Neuronal stem cell (in vitro differentiated cells): ENCODE measurements around the gene TSHZ2.

Source experiments
- DNase-seq: peaks from one replicate; pipeline ENCODE4 v3.0.0-alpha.2; 2013; ENCODE audit warnings: low spot score
- H2AFZ ChIP-seq: one replicate; pipeline ENCODE4 v1.6.1; 2013; ENCODE audit warnings: mild to moderate bottlenecking, low read length, inconsistent platforms
- H2AK5ac ChIP-seq: 2 replicates; pipeline ENCODE4 v1.6.1; 2013; ENCODE audit warnings: low read depth, mild to moderate bottlenecking, inconsistent platforms, low read length, moderate library complexity, mixed read lengths
- H2BK120ac ChIP-seq: 2 replicates; pipeline ENCODE4 v1.6.1; 2013; ENCODE audit warnings: low read depth, mild to moderate bottlenecking, inconsistent platforms, low read length, moderate library complexity, mixed read lengths
- H2BK12ac ChIP-seq: one replicate; pipeline ENCODE4 v1.6.1; 2013; ENCODE audit warnings: low read length, inconsistent platforms
- H2BK15ac ChIP-seq: 2 replicates; pipeline ENCODE4 v1.6.1; 2013; ENCODE audit warnings: mild to moderate bottlenecking, low read length, inconsistent platforms, mixed read lengths
- H2BK5ac ChIP-seq: one replicate; pipeline ENCODE4 v1.6.1; 2013; ENCODE audit warnings: inconsistent platforms, mild to moderate bottlenecking, low read length, moderate library complexity
- H3K14ac ChIP-seq: one replicate; pipeline ENCODE4 v1.6.1; 2013; ENCODE audit warnings: low read length, inconsistent platforms
- H3K18ac ChIP-seq: 2 replicates; pipeline ENCODE4 v1.6.1; 2013; ENCODE audit warnings: low read length, inconsistent platforms
- H3K23ac ChIP-seq: 2 replicates; pipeline ENCODE4 v1.6.1; 2013; ENCODE audit warnings: low read depth, mild to moderate bottlenecking, mixed read lengths, low read length, inconsistent platforms; ENCODE audit not compliant: poor library complexity
- H3K27ac ChIP-seq: replicated peaks from 3 replicates; pipeline ENCODE4 v1.5.1; 2013; ENCODE audit warnings: low read length, inconsistent platforms
- H3K27me3 ChIP-seq, 3 experiments: 2 replicates each; pipeline ENCODE4 v1.6.1; 2013; ENCODE audit warnings: low read length in 3 of 3, mild to moderate bottlenecking in 2 of 3, inconsistent platforms in 1 of 3, low read depth in 1 of 3, mixed read lengths in 1 of 3, moderate library complexity in 1 of 3; ENCODE audit not compliant: control insufficient read depth in 3 of 3, insufficient read depth in 3 of 3
- H3K36me3 ChIP-seq, 2 donors: replicated peaks in 1 of 2; 2 replicates each; pipeline ENCODE4 v1.6.1; 2013; ENCODE audit warnings: low read length in 2 of 2; ENCODE audit not compliant: control insufficient read depth in 2 of 2, insufficient read depth in 2 of 2
- H3K4ac ChIP-seq: 2 replicates; pipeline ENCODE4 v1.6.1; 2013; ENCODE audit warnings: inconsistent platforms, mild to moderate bottlenecking, low read length, moderate library complexity
- H3K4me1 ChIP-seq, 2 donors: 1 replicate in 1 of 2; 2 replicates in 1 of 2; pipeline ENCODE4 v1.6.1; 2013; ENCODE audit warnings: low read length in 2 of 2, low read depth in 1 of 2; ENCODE audit not compliant: control insufficient read depth in 2 of 2, insufficient read depth in 1 of 2
- H3K4me2 ChIP-seq: one replicate; pipeline ENCODE4 v1.6.1; 2013; ENCODE audit warnings: mild to moderate bottlenecking, low read length, inconsistent platforms; ENCODE audit not compliant: insufficient read depth, poor library complexity, severe bottlenecking
- H3K4me3 ChIP-seq, 2 donors: 2 replicates each; pipeline ENCODE4 v1.5.1; 2013; ENCODE audit warnings: low read length in 2 of 2, mild to moderate bottlenecking in 2 of 2, inconsistent platforms in 1 of 2, moderate library complexity in 1 of 2
- H3K79me1 ChIP-seq: one replicate; pipeline ENCODE4 v1.6.1; 2013; ENCODE audit warnings: low read depth, mild to moderate bottlenecking, inconsistent platforms, low read length, moderate library complexity
- H3K9ac ChIP-seq: one replicate; pipeline ENCODE4 v1.6.1; 2013; ENCODE audit warnings: mild to moderate bottlenecking, low read depth, low read length, inconsistent platforms; ENCODE audit not compliant: poor library complexity
- H3K9me3 ChIP-seq, 2 donors: replicated peaks in 1 of 2; 2 replicates each; pipeline versions ENCODE3 to v1.6.1; 2013; ENCODE audit warnings: low read length in 2 of 2, mild to moderate bottlenecking in 2 of 2, inconsistent platforms in 1 of 2, low read depth in 1 of 2, mixed read lengths in 1 of 2, moderate library complexity in 1 of 2; ENCODE audit not compliant: control insufficient read depth in 2 of 2, insufficient read depth in 1 of 2
- H4K8ac ChIP-seq: one replicate; pipeline ENCODE4 v1.6.1; 2013; ENCODE audit warnings: low read depth, mild to moderate bottlenecking, inconsistent platforms, low read length, moderate library complexity
- H4K91ac ChIP-seq: one replicate; pipeline ENCODE4 v1.6.1; 2013; ENCODE audit warnings: low read length, low read depth, mild to moderate bottlenecking, inconsistent platforms; ENCODE audit not compliant: poor library complexity
- WGBS, 2 donors: extraction: QIAGEN DNeasy Blood & Tissue Kit; methylation state at CpG; one replicate each; pipeline ENCODE4 v1.1.7; 2013; ENCODE audit warnings: missing lambda C conversion rate in 2 of 2, mixed read lengths in 1 of 2; ENCODE audit not compliant: insufficient read length in 2 of 2, insufficient replicate concordance in 1 of 2; ENCODE audit errors: extremely low coverage in 2 of 2; 5-methylcytosine and 5-hydroxymethylcytosine counted together

The TSHZ2 gene

GRCh38 chr20:52945268-52945667 is 26.9 kb upstream of the TSHZ2 start:
- Histone ChIP-seq H3K18ac (no peak overlapping the region), H2AK5ac (no peak overlapping the region), H2BK5ac (no peak overlapping the region), H3K79me1 (no peaks in the 10 kb centered on the region), H3K4me1 (no peaks in the 10 kb centered on the region), H3K36me3 (no peaks in the 10 kb centered on the region), H3K23ac (no peak overlapping the region), H2BK120ac (no peak overlapping the region), H2BK12ac (no peak overlapping the region), H2AFZ (no peak overlapping the region), H3K27me3 (peaks cover 0 to 2% (median 0%) of the 10 kb centered on the region in 3 experiments), H3K14ac (no peak overlapping the region), H3K4me3 (no peak overlapping the region), H3K4ac (no peak overlapping the region), H3K4me2 (no peak overlapping the region), H3K9me3 (no peaks in the 10 kb centered on the region), H4K91ac (no peak overlapping the region), H2BK15ac (no peak overlapping the region), H3K27ac (no peak overlapping the region), H3K9ac (no peak overlapping the region), H4K8ac (no peak overlapping the region)
- DNase-seq = no peak
- no CpG with 5 or more reads among the region's 1 CpG for WGBS, 2 donors

- Histone ChIP-seq H3K18ac (no peak overlapping the region), H3K9me3 (no peaks in the 10 kb centered on the region), H2BK15ac (no peak overlapping the region), H2AK5ac (no peak overlapping the region), H3K9ac (no peak overlapping the region), H3K27ac (no peak overlapping the region), H2BK12ac (no peak overlapping the region), H3K79me1 (no peaks in the 10 kb centered on the region), H4K91ac (no peak overlapping the region), H3K4ac (no peak overlapping the region), H2BK5ac (no peak overlapping the region), H3K36me3 (no peaks in the 10 kb centered on the region), H3K4me2 (no peak overlapping the region), H2BK120ac (no peak overlapping the region), H3K4me3 (no peak overlapping the region), H3K14ac (no peak overlapping the region), H3K4me1 (no peaks in the 10 kb centered on the region), H2AFZ (no peak overlapping the region), H4K8ac (no peak overlapping the region), H3K23ac (no peak overlapping the region), H3K27me3 (peaks cover 0 to 2% (median 0%) of the 10 kb centered on the region in 3 experiments)
- DNase-seq = no peak
- WGBS, 2 donors = no CpG with 5 or more reads among the region's 2 CpGs
Observed at GRCh38 chr20:52945862-52946522, 26.2 kb upstream of the TSHZ2 start.

GRCh38 chr20:52948491-52948890 is 23.7 kb upstream of the TSHZ2 start:
- Histone ChIP-seq H3K9me3 (no peaks in the 10 kb centered on the region), H3K79me1 (no peaks in the 10 kb centered on the region), H4K91ac (no peak overlapping the region), H3K4me1 (no peaks in the 10 kb centered on the region), H2AFZ (no peak overlapping the region), H4K8ac (no peak overlapping the region), H3K27me3 (peaks cover 0 to 2% (median 0%) of the 10 kb centered on the region in 3 experiments), H3K4ac (no peak overlapping the region), H3K36me3 (no peaks in the 10 kb centered on the region), H2BK12ac (no peak overlapping the region), H2BK15ac (no peak overlapping the region), H3K23ac (no peak overlapping the region), H3K14ac (no peak overlapping the region), H2AK5ac (no peak overlapping the region), H3K27ac (no peak overlapping the region), H3K4me2 (no peak overlapping the region), H3K18ac (no peak overlapping the region), H3K9ac (no peak overlapping the region), H3K4me3 (no peak overlapping the region), H2BK5ac (no peak overlapping the region), H2BK120ac (no peak overlapping the region)
- WGBS, 2 donors = no CpG with 5 or more reads among the region's 1 CpG
- DNase-seq = no peak

- H4K8ac ChIP-seq = no peak overlapping the region
- H2BK15ac ChIP-seq = no peak overlapping the region
- H3K9ac ChIP-seq = no peak overlapping the region
- H2AFZ ChIP-seq = no peak overlapping the region
- no peaks in the 10 kb centered on the region for H3K27me3 ChIP-seq
- WGBS, 2 donors = no CpG with 5 or more reads among the region's 1 CpG
- DNase-seq = no peak
- H3K4me3 ChIP-seq = no peak overlapping the region
- no peak overlapping the region for H3K4me2 ChIP-seq
- no peak overlapping the region for H3K14ac ChIP-seq
- H3K4ac ChIP-seq = no peak overlapping the region
- H3K4me1 ChIP-seq = no peaks in the 10 kb centered on the region
- no peaks in the 10 kb centered on the region for H3K36me3 ChIP-seq
- H2BK5ac ChIP-seq = no peak overlapping the region
- no peak overlapping the region for H2BK120ac ChIP-seq
- H3K27ac ChIP-seq = no peak overlapping the region
- no peak overlapping the region for H2BK12ac ChIP-seq
- no peaks in the 10 kb centered on the region for H3K9me3 ChIP-seq
- no peak overlapping the region for H2AK5ac ChIP-seq
- no peak overlapping the region for H3K18ac ChIP-seq
- H3K79me1 ChIP-seq = no peaks in the 10 kb centered on the region
- no peak overlapping the region for H4K91ac ChIP-seq
- no peak overlapping the region for H3K23ac ChIP-seq
Observed at GRCh38 chr20:52953020-52953419, 19.1 kb upstream of the TSHZ2 start.
